OCI-LY7 (cell line): ENCODE results near the gene FGGY. TPM values are rescaled to one million over a fixed set of nuclear protein-coding genes. Genes with fewer than 3 reads are reported as not detected.

ENCODE experiments used
- BruUV-seq: library from RNA; stranded (reverse); fragments of 400-500 nt; replicated peaks from 2 replicates; lab custom pipeline; 2021; lab: Mats Ljungman, UMichigan
- CTCF ChIA-PET: fragments of 300-600 bp; sonication (Branson Sonifier 250); formaldehyde crosslinking; loops from one replicate; lab custom pipeline; 2022; ENCODE audit warnings: antibody characterized with exemption; ENCODE audit not compliant: unreplicated experiment; lab: Charles Lee
- POLR2A ChIA-PET: fragments of 300-600 bp; sonication (Branson Sonifier 250); formaldehyde crosslinking; loops from one replicate; lab custom pipeline; 2022; ENCODE audit warnings: antibody characterized with exemption; lab: Charles Lee
- DNase-seq: peaks from one replicate; pipeline ENCODE4 v3.0.0-alpha.2; 2015; ENCODE audit warnings: low spot score
- H2AFZ ChIP-seq: fragments of 200-600 bp; sonication (generic), shearing (Covaris generic); 2 replicates; pipeline ENCODE4 v1.6.1; 2014; ENCODE audit warnings: mild to moderate bottlenecking, antibody characterized with exemption, low read length, moderate library complexity
- H3K27ac ChIP-seq: fragments of 200-600 bp; sonication (generic); 2 replicates; pipeline ENCODE4 v1.5.1; 2014; ENCODE audit warnings: mixed run types, low read depth, mild to moderate bottlenecking, moderate library complexity, low read length, inconsistent platforms; ENCODE audit not compliant: poor library complexity, severe bottlenecking
- H3K36me3 ChIP-seq: fragments of 200-600 bp; sonication (generic); 2 replicates; pipeline ENCODE4 v1.6.1; 2014; ENCODE audit warnings: mild to moderate bottlenecking, antibody characterized with exemption, low read length, moderate library complexity, mixed read lengths; ENCODE audit not compliant: insufficient read depth
- H3K4me1 ChIP-seq: fragments of 200-600 bp; sonication (generic); 2 replicates; pipeline ENCODE4 v1.5.1; 2014; ENCODE audit warnings: mild to moderate bottlenecking, low read length; ENCODE audit not compliant: insufficient read depth, poor library complexity, severe bottlenecking
- H3K4me2 ChIP-seq: fragments of 200-600 bp; sonication (generic); 2 replicates; pipeline ENCODE4 v1.6.1; 2014; ENCODE audit warnings: mild to moderate bottlenecking, low read length
- H3K4me3 ChIP-seq: fragments of 200-600 bp; sonication (generic); 2 replicates; pipeline ENCODE4 v1.5.1; 2014; ENCODE audit warnings: mild to moderate bottlenecking, low read depth, low read length; ENCODE audit not compliant: poor library complexity, severe bottlenecking
- H3K79me2 ChIP-seq: fragments of 200-600 bp; sonication (generic); 2 replicates; pipeline ENCODE4 v1.6.1; 2016; ENCODE audit warnings: low read depth, mild to moderate bottlenecking, low read length, moderate library complexity, mixed read lengths; ENCODE audit not compliant: insufficient read depth
- H3K9me2 ChIP-seq: fragments of 200-600 bp; sonication (generic); 2 replicates; pipeline ENCODE4 v1.6.1; 2016; ENCODE audit warnings: mild to moderate bottlenecking, low read length, mixed read lengths; ENCODE audit not compliant: insufficient read depth
- H3K9me3 ChIP-seq: fragments of 200-600 bp; sonication (generic); 2 replicates; pipeline ENCODE4 v1.6.1; 2014; ENCODE audit warnings: mild to moderate bottlenecking, mixed run types, low read length, mixed read lengths
- H4K20me1 ChIP-seq: fragments of 200-600 bp; sonication (generic); 2 replicates; pipeline ENCODE4 v1.6.1; 2014; ENCODE audit warnings: mild to moderate bottlenecking, antibody characterized with exemption, low read length, moderate library complexity, mixed read lengths; ENCODE audit not compliant: insufficient read depth
- CTCF ChIP-seq: fragments of 200-600 bp; sonication (generic); conservative IDR thresholded peaks from 2 replicates; pipeline ENCODE4 v1.5.1; 2014; ENCODE audit warnings: mild to moderate bottlenecking, antibody characterized with exemption, low read length, moderate library complexity, mixed read lengths
- EZH2phosphoT487 ChIP-seq: fragments of 200-600 bp; sonication (generic); IDR thresholded peaks from 2 replicates; pipeline ENCODE4 v1.6.1; 2018; ENCODE audit warnings: low read depth, borderline replicate concordance, mild to moderate bottlenecking, mixed run types, antibody characterized with exemption, low read length, moderate library complexity, mixed read lengths
- intact Hi-C: fragments of 100-400 bp; cut with micrococcal nuclease; formaldehyde crosslinking; loops from one replicate; pipeline ENCODE4 v1.10.0; 2022; ENCODE audit not compliant: unreplicated experiment
- total RNA-seq, 2 experiments: library from RNA; depleted of rRNA in 1 of 2; stranded (reverse); fragments of >200 nt in 1 of 2; shearing (Covaris generic) in 1 of 2; gene quantifications; 2 replicates each; pipeline ENCODE4 v1.2.3, GENCODE V29; 2014 to 2022

Gene FGGY
- total RNA-seq, 2 experiments from 2014 or later = 0.63 to 4.5 TPM

GRCh38 chr1:59739111-59739510 lies 442.2 kb downstream of the FGGY start:
- Histone ChIP-seq H3K4me1 (no peaks in the 10 kb centered on the region), H3K27ac (no peak overlapping the region), H3K4me2 (no peak overlapping the region), H3K9me2 (no peaks in the 10 kb centered on the region), H2AFZ (no peak overlapping the region), H4K20me1 (no peaks in the 10 kb centered on the region), H3K9me3 (no peaks in the 10 kb centered on the region), H3K79me2 (no peaks in the 10 kb centered on the region), H3K36me3 (no peaks in the 10 kb centered on the region), H3K4me3 (no peak overlapping the region)
- POLR2A ChIA-PET = no interaction called here
- BruUV-seq = no TSS peak
- no peak for TF ChIP-seq EZH2phosphoT487
- no peak for TF ChIP-seq CTCF
- no peak for DNase-seq
- CTCF ChIA-PET = interaction anchor here (0.6 kb wide), 1 partner anchor 803 kb away, joined by 3 read pairs; no protein-coding TSS in a partner anchor
- intact Hi-C loops = no loop called here

GRCh38 chr1:59742526-59742925 lies 445.6 kb downstream of the FGGY start:
- no TSS peak for BruUV-seq
- Histone ChIP-seq H4K20me1 (no peaks in the 10 kb centered on the region), H3K79me2 (no peaks in the 10 kb centered on the region), H3K27ac (no peak overlapping the region), H3K4me3 (no peak overlapping the region), H3K9me2 (no peaks in the 10 kb centered on the region), H3K4me1 (no peaks in the 10 kb centered on the region), H3K9me3 (no peaks in the 10 kb centered on the region), H2AFZ (no peak overlapping the region), H3K4me2 (no peak overlapping the region), H3K36me3 (no peaks in the 10 kb centered on the region)
- TF ChIP-seq CTCF (no peak), EZH2phosphoT487 (no peak)
- ChIA-PET POLR2A (no interaction called here), CTCF (no interaction called here)
- no peak for DNase-seq
- intact Hi-C loops = no loop called here

GRCh38 chr1:59743324-59744091 lies 446.6 kb downstream of the FGGY start:
- Histone ChIP-seq H2AFZ (no peak overlapping the region), H3K4me1 (no peaks in the 10 kb centered on the region), H3K27ac (no peak overlapping the region), H3K79me2 (no peaks in the 10 kb centered on the region), H3K4me3 (no peak overlapping the region), H4K20me1 (no peaks in the 10 kb centered on the region), H3K9me3 (no peaks in the 10 kb centered on the region), H3K4me2 (no peak overlapping the region), H3K9me2 (no peaks in the 10 kb centered on the region), H3K36me3 (no peaks in the 10 kb centered on the region)
- no peak for TF ChIP-seq CTCF
- no peak for TF ChIP-seq EZH2phosphoT487
- no TSS peak for BruUV-seq
- ChIA-PET CTCF (no interaction called here), POLR2A (interaction anchor here (0.7 kb wide), 2 partner anchors 362 to 961 kb away, joined by 3 read pairs; no protein-coding TSS in a partner anchor)
- no peak for DNase-seq
- intact Hi-C loops = no loop called here
